IPS-NIHi11 (cell line): ENCODE measurements around the gene LRRC1.

Source experiments
- DNase-seq: peaks from one replicate; pipeline ENCODE4 v3.0.0; 2012; ENCODE audit warnings: mixed read lengths, low spot score

The LRRC1 gene

DNA sequence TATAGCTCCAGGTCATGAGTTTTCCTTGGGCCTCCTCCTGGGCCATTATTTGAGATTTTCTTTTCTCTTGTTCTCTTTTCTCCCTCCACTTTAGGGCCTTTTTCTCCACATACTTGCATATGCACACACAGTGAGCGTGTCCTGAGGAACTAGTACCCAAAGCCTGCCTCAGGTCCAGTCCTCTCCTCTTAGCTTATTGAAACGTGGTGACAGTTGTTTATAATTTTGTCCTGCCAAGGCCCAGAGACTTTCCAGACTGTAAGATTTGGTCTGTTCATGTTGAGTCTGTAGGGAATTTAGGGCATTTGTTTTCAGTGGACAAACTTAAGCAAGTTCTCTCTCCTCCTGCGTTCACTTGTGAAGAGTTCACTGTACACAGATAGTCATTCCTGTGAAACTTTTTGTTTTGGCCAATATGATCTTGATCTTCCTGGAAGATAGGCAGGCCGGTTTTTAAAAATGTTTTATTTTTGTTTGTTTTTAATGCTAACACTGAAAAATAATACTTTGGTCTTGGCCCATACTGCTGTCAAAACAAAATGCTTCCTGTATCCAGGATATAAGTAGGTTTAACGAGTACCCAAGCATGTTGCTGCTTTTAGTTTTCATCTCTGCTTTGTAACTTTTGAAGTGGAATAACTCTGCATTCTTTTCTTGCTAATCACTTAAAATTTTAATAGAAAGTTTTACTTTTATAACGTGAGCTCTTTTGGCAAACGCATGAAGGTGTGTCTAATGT lies 20.7 kb downstream of the LRRC1 start:
- no peak for DNase-seq

DNA sequence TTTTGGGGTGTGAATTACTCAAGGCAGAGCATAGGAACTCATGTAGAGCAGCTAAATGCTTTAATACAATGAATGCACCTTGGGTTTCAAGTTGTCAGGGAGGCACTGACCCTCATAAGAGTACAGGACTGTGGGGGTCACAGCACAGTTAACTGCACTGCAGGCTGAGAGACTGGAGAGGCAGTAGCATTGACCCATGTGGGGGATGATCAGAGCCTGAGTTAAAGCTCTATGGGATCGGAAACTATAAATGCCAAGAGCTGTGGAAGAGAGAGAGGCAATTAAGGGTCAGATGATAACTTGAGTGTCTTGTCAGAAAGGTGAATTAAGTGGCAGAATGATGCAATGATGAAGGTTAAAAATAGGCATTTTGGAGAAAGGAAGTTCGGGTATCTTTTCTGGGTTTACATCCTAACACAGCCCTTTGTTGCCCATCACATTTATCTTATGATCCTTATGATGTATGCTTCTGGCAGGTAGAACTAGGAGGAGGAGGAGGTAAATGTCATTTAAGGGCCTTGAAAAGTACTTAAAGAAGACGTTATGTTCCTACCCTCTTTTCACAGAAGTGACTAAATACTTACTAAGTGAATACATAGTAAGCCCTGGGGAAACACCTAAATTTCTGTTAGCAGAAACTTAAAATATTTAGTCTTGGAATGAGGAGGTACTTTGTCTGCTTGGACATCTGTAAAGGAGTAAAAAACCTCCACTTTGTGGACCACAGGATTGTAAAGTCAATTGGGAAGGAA lies 24.2 kb downstream of the LRRC1 start:
- no peak for DNase-seq

DNA sequence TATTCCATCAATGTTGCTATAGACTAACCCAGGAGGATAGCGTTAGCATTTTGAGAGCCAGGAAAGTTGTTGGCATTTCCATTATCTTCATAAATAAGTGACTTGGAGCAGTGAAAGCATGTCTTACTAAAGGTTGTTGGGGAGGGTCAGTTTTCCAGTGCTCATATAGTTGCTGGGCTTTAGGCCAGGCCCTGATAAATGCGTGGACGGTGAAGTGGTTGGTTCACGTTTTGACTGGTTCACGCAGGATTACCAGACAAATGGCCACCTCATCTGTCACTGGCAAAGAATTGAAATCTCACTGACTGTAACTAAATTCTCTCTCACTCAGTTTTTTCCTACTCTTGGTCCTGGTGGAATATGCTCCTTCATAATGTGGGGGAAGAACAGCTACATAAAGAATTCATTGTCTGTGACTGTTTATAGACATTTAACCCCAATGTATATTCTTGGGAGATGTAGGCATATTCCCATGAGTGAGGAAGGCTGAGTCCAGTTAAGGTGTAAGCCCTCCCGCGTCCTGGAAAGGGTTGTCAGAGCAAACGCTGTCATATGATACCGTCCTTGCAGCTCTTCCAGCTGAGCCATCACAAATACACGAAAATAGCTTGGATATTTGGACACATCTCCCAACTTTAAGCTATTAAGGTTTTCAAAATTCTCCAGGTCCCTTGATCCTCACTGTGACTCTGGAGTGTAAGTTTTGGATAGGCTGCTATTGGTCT lies 27.8 kb downstream of the LRRC1 start:
- DNase-seq, result no peak

DNA sequence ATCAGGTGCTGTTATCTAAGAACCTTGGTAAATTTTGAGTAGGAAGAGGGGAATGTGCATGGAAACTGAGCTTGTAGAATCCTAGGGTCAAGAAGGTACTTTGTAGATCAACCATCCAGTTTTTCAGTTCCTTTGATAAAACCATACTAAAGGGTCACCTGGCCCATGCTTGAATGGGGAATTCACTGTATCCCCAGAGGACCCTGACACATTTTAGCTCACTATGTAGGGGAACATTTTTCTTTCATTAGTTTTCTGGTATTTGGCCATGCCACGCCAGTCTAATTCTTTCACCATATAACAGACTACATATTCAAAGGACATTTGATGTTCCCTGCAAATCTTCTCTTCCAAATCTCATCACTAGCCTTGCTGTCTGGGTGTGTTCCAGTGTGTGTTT lies 29.9 kb downstream of the LRRC1 start:
- no peak for DNase-seq

DNA sequence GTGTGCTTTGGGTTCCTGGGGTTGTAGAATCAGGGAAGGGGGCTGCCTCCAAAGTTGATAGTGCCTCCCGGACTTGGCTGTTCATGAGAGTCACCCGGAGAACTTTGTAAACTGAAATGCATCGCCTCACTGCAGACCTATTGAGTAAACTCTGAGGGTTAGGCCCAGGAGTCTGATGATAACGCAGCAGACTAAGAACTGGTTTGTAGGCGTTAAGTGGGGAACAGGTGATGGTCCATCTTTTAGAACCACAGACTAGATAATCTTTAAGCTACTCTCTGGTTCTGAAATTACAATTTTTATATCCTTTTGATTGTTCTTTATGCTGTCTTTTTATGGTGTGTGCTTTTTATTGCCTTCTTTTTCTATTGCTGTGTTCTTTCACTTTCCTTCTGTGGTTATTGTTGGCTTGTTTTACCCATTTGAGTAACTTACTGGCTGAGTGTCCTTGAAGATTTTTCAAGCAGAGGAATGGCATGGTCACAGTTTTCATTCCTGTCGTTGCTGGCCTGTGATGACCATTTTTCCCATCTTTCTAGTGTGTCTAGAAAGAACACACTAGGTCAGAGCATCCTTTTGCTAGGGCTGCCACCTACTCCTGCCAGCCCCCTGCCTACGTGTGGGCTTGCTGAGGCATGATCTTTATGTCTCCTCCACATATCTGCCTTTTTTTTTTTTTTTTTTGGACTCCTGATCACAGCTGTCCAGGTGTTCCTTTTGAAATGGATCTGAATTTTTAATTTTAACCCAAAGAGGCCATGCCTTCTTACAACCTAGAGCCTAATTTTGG lies 30.9 kb downstream of the LRRC1 start:
- no peak for DNase-seq

DNA sequence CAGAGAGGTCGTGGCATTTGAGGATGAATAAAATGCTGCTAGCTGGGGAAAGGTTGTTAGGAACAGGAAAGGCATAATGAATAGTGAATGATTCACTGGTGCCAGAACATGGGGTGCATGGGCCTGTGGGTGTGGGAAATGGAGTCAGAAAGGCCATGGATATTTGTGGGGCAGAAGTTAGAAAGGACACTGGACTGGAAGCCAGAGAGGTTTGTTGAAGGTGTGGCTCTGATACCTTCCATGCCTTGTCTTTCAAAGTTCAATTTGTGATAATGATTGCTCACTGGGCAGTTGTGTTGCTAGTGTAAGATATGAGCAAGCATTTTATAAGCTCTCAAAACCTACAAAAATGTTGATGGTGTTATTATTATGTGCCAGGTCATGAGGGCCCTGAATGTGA lies 32.7 kb downstream of the LRRC1 start:
- DNase-seq, result no peak

DNA sequence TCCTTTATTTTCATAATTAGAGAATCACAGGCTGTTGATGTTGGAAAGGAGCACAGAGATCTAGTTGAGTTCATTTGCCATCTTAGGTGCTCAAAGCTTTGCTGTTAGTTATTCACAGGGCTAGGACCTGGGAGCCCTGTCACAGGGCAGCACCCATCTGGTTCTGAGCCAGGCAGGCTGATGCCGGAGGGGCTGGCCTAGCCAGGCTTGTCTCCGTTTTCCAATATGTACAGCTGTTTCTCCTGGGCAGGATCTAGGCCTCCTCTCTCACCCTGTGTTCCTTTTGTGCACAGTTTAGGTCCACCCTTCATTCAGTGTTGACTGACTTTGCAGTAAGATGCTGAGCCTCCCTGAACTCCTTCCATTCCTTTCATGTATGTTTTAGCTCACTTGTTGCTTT lies 33.4 kb downstream of the LRRC1 start:
- no peak for DNase-seq

DNA sequence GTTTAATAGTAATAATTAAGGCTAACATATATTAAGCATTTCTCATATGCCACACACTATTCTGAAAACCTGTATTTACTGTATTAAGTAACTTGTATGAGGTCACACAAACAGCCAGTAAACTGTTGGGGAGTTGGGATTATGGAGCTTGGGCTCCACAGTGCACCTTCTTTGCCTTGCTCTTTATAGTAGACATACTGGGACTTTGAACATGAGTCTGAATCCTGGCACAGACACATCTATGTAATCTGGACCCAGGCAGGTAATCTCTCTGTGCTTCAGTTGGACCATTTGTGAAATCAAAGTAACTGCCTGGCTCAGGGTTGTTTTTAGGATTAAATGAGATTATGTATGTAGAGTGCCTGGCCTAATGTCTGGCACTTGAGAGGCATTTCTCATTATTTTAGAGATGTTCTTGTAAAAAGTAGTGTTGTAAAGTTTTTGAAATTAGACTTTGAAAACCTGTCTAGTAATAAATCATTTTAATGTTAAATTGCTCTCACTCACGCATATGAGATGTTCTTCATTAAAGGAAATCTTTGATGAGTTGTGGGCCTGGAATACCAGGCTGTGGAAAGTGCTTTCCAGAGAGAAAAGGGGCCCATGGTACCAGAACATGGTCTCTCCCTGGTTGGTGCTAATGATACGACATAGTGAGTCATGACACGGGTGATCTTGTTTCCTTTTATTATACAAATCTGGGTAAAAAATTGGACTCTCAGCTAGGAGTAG lies 34.3 kb downstream of the LRRC1 start:
- no peak for DNase-seq

DNA sequence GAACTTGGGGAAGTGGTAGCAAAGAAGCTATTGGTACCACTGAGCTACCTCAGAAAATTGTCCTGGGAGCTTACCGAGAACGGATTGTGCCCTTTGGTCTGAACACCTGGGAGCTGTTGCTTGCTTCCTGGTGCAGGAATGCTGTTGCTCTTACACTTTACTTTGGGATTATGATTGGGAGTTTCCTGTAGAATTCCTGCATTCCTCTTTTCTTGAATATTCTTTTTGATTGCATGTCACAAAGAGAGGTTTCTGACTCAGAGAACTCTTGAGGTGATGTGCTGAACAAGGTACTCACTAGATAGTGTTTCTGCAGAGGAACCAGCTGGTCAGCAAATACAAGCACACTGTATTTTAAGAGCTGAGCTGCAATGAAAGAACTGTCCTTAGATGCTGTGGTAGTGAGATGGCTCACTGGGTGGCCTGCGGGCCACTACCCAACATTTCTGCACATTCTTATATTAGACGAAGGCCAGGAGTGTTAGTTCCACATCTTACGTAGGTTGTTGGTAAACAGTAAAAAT lies 35.0 kb downstream of the LRRC1 start:
- no peak for DNase-seq

DNA sequence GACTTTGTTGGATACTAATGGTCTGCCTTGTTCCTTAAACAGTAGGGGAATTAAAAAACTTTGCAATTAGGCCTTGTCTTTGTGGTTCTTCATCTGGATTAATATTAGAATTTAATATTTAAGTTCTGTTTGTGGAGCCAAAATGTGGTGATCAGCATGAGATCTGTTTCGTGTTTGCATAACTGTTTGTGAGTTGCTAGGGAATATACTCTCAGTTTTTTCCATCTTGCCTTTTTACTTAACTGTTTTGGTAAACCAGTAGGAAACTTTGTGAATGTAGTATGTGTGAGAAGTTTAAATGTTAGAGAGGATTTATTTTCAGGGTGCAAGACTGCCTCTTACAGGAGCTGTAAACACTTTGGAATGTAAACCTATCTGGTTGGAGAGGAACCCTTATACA lies 35.6 kb downstream of the LRRC1 start:
- no peak for DNase-seq

DNA sequence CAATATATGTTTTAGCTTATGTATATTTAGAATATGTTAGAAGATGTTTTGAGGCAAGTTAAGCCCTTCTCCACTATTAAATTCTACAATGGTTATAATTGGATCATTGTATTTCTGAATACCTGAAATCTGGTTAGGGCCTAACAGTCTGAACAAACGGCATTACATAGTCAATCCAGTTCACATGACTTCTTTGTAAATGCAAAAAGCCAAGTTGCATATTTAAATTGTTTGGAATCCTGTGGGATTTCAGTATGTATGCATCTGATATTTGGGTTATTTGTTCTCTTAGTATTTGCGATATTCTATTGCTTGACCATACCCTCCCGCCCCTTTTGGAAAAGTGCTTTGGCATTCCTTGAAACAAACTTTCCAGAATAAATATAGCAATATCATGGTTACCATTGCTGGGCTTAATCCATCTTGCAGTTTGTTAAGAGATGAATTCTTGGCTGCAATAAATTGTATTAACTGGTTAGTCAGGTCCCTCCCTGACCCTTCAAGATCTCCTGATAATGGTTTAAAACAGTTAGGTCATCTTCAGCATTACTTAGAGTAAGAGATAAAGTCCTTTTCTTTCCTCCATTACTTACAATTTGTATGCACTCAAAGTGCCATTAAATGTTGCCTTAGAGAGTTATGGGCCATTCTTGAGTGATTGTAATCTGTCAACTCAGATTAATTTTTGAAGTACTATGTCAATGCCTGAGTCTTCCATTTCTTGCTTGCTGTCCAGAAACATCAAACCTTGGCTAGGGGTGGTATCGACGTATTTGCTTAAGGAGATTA lies 36.5 kb downstream of the LRRC1 start:
- no peak for DNase-seq

DNA sequence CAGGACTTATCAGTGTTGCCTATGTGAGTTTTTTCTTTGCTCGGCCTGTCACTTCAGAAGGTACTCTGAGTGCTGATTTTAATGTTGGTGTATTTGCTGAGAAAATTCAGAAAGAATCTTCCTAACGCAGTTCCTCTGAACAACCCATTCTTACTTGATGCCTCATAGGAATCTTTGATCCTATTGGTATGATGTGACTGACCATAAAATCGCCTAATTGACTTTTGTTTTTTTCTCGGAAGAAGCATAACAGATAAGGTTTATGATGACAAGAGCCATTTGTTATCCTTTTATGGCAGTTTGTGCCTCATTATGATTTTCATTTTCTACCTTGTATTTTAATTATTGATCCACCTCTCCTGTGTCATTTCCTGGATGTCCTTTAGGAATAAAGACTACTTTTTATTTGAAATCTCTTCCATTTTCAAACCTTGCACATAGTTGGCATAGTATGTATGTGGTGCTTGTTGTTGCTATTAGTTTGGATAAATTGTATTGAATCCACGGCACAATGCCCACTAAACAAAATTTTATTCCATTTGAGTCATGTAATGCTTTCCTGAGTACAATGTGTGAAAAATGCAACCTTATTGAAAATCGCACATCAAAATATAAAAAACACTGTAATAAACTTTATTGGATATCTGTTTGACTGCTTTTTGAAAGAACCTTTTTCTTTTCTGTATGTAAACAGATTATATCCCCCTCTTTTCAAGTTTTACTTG lies 37.3 kb downstream of the LRRC1 start:
- DNase-seq, result no peak

DNA sequence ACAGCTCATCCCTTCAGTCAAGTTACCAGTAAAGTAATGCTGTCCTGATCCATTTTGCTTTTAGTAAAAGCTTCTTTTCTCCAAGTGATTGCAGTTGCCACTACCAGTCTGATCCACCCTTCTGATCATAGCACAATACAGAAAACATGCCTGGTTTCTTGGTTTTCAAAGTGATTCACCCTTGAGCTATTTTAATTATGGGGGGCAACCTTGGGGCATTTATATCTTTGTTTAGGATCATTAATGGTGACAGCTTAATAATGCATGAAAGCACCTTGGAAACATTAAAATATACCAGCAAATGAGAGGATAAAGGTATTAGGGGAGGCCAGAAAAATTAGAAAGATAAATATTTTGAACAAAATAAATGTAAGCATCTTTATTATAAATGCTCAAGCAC lies 38.4 kb downstream of the LRRC1 start:
- no peak for DNase-seq

DNA sequence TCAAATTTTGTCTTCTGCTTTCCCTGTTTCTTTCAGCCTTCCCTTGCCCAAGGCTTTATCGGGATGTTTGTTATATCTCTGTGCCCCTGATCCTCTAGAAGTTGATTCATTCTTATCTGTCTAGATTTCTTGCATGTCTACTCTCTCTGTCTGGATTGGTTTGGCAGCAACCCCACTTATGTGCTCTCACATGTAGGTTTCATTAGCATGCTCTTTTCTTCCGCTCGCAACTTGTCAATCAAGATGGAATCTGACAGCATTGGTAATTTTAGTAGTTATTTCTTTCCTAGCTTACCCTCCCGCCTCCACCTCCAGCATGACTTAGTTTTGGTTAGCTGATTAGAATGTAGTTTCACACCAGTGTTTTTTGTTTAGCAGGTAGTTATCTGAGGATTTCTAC lies 39.3 kb downstream of the LRRC1 start:
- DNase-seq, result no peak

DNA sequence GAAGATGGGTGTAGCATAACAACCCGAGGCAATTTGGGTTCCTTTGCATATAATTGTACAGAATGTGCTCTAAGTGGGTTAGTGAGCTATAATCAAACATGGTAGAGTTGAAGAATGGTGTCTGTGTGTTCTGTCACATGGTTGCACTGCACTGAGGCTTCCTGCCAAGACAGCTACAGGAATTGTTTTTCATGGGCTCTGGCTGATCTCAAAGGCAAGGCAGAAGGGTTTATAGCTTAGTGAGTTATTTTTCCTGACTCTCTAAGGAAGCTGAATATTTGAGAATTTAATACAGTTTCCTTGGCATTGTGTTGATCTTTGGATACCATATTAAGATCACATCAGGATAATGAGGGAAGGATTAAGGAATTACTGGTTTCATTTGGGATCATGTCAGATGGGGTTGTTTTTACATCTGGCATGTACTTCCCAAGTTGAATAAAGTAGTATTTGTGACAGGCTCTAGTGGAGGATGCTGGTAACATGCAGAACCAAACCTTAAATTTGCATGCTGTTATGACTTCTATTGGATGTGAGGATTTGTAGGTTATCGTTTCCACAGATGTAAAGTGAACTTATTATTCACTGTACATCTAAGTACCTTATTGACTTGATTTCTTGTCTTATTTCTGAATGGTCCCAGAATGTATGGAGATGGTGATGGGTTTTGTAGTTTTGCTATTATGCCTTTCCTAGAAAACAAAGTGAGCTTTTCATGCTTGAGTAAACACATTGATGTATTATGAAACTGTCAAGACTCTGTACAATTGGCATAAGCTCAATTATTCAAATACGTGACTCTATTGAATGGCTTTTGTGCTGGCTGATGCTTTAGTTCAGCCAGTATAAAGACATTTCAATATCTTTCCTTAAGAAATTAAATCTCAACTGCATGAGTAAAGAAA lies 43.3 kb downstream of the LRRC1 start:
- DNase-seq, result no peak

DNA sequence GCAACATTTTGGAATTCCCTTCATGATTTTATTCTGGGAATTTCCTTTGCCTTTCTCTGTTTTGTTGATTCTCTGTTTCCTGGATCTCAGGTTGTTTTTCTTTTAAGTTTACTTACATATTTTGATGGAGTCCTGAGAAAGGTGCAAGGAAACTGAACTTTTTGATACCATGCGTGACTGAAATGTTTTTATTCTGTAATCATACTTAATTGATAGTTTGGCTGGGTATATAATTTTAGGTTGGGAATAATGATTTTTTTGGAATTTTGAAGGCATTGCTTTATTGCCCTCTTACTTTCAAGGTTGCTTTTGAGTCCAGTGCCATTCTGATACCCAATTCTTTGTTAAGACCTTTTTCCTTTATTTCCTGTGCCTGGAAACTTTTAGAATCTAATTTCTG lies 45.2 kb downstream of the LRRC1 start:
- DNase-seq, result no peak

DNA sequence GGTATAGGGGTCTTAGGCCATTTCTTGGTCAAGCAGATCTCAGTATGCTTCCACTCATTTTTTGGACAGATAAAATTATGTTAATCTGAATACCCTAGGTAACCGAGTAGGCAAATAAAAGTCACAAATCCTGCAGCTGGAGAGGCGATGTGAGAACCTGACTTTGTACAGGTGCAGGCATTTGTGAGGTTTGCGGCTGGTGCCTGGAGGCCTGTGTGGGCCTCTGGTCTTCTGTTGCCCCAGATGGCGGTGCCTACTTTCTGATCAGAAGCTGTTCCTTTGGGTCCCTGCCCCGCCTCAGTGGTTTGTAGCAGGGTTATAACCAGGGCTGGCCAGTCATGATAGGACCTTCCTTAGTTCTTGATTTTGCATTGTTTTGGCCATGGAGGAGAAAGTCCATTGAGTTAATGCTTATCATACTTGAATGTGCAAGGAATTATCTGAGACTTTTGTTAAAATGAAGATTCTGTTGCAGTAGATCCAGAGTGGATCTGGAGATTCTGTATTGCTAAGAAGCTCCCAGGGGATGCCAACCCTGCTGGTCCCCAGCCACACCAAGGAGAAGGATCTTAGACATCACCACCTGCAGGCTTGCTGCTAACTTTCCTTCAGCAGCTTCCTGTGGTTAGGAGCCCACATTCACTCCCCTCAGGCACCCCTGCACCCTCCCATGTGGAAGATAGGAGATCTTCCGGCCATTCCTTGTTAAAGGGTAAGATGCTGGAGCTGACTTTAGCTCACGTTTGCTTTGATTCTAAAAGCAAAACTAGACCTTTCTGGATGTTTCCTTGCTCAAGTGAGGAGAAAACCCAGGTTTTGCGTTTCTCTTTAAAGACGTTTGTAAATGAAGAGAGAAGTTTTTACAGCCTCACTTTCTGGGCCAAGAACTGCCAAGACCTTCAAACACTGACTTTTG lies 50.7 kb downstream of the LRRC1 start:
- no peak for DNase-seq

DNA sequence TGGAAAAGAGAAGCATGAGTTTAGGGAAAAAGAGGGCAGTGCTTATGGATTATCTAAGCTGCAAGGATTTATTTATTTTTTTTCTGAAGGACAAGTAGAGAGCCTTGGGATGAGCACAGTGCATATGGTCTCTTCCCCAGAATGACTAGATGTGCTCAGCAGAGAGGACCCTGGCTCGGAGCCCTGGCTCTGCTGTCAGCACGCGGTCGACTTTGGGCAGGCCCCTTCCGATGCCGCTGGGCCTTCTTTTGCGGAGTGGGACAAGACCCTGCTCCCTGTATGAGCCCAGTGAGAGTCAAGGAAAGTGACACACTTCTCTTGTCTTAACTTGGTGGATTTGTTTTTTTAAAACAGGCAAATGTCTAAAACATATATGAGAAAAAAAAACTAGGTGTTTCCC lies 51.4 kb downstream of the LRRC1 start:
- DNase-seq, result no peak
